ENCODE measurements around the gene PRR15. TPM values are rescaled to one million over a fixed set of nuclear protein-coding genes. Genes with fewer than 3 reads are reported as not detected.

Gene PRR15
- polyA plus RNA-seq, 1 donor from 2014 or later, result not detected

DNA sequence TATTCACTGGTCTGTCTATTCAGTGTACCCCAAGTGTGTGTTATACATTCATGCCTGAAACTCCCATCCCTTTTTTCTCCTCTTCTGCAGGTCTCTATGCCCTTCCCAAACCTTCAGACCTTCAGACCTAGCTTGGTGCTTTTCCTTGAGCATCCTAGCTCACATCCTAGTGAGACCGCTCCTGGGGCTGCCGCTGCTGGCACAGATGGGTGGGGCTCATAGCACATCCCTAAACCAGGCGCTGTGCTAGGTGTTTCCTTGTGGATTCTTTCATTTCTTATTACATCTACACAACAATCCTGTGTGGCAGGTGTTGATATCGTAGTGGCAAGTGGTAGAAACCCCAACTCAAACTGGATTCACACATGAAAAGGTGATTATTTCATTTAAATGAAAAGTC lies 43.2 kb downstream of the PRR15 start:
- H3K9me2 ChIP-seq (ENCODE audit: insufficient read depth, low read length), result no peaks in the 10 kb centered on the region
- no peak overlapping the region for H3K4me2 ChIP-seq (ENCODE audit: low read length)
- no peaks in the 10 kb centered on the region for H3K36me3 ChIP-seq (ENCODE audit: insufficient read depth, low read length)
- no peaks in the 10 kb centered on the region for H3K9me3 ChIP-seq (ENCODE audit: low read length)
- H2AFZ ChIP-seq (ENCODE audit: low read depth, low read length), result no peak overlapping the region
- no peaks in the 10 kb centered on the region for H3K27me3 ChIP-seq (ENCODE audit: insufficient read depth, low read depth, low read length)
- H3F3A ChIP-seq (ENCODE audit: insufficient read depth, low read length, poor library complexity, severe bottlenecking), result no peaks in the 10 kb centered on the region
- H3K79me2 ChIP-seq (replicated peaks; ENCODE audit: insufficient read depth, low read length), result no peaks in the 10 kb centered on the region
- no peak overlapping the region for H3K9ac ChIP-seq (ENCODE audit: low read length)
- no peak overlapping the region for H3K4me3 ChIP-seq (ENCODE audit: low read length)
- TF ChIP-seq, protein P1, sequence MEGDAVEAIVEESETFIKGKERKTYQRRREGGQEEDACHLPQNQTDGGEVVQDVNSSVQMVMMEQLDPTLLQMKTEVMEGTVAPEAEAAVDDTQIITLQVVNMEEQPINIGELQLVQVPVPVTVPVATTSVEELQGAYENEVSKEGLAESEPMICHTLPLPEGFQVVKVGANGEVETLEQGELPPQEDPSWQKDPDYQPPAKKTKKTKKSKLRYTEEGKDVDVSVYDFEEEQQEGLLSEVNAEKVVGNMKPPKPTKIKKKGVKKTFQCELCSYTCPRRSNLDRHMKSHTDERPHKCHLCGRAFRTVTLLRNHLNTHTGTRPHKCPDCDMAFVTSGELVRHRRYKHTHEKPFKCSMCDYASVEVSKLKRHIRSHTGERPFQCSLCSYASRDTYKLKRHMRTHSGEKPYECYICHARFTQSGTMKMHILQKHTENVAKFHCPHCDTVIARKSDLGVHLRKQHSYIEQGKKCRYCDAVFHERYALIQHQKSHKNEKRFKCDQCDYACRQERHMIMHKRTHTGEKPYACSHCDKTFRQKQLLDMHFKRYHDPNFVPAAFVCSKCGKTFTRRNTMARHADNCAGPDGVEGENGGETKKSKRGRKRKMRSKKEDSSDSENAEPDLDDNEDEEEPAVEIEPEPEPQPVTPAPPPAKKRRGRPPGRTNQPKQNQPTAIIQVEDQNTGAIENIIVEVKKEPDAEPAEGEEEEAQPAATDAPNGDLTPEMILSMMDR (IDR thresholded peaks at IDR 0.05; ENCODE audit: poor library complexity, severe bottlenecking), result no peak
- TF ChIP-seq TAF1 (IDR thresholded peaks at IDR 0.05; ENCODE audit: low read depth) (no peak), MXI1 (conservative IDR thresholded peaks at IDR 0.05; ENCODE audit: poor library complexity, severe bottlenecking) (no peak), EP300 (conservative IDR thresholded peaks at IDR 0.05; ENCODE audit: poor library complexity, severe bottlenecking) (no peak), RAD21 (conservative IDR thresholded peaks at IDR 0.05) (no peak)
- no peaks in the 10 kb centered on the region for H4K20me1 ChIP-seq (ENCODE audit: insufficient read depth)
- no peak overlapping the region for H3K27ac ChIP-seq (ENCODE audit: low read length)

DNA sequence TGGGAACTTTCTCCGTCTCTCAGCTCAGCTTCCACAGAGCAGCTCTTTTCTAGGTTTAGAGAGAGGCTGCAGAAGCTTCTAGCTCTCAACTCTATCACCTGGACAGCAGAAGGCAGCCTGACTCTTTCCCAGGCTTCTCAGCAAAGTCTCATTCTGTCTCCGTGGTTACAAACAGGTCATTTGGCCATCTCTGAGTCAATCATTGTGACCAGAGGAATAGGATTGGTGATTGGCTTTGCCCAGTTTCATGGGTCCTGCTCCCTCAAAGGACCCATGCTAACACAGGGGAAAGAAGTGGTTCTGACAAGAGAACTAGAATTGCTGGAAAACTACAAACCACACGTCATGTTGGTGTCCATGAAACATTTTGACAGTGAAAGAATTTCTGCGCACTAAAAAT lies 43.6 kb downstream of the PRR15 start:
- no peaks in the 10 kb centered on the region for H3K9me2 ChIP-seq (ENCODE audit: insufficient read depth, low read length)

More for the DNA sequence above, 43.6 kb downstream of the PRR15 start:
- Histone ChIP-seq H3K4me2 (ENCODE audit: low read length) (no peak overlapping the region), H3K79me2 (replicated peaks; ENCODE audit: insufficient read depth, low read length) (no peaks in the 10 kb centered on the region), H3F3A (ENCODE audit: insufficient read depth, low read length, poor library complexity, severe bottlenecking) (no peaks in the 10 kb centered on the region), H3K36me3 (ENCODE audit: insufficient read depth, low read length) (no peaks in the 10 kb centered on the region), H3K4me3 (ENCODE audit: low read length) (no peak overlapping the region), H3K9ac (ENCODE audit: low read length) (no peak overlapping the region), H3K27ac (ENCODE audit: low read length) (no peak overlapping the region), H3K27me3 (ENCODE audit: insufficient read depth, low read depth, low read length) (no peaks in the 10 kb centered on the region), H3K9me3 (ENCODE audit: low read length) (peaks cover 3% of the 10 kb centered on the region), H4K20me1 (ENCODE audit: insufficient read depth) (no peaks in the 10 kb centered on the region), H2AFZ (ENCODE audit: low read depth, low read length) (no peak overlapping the region)
- TF ChIP-seq TAF1 (IDR thresholded peaks at IDR 0.05; ENCODE audit: low read depth), result no peak
- TF ChIP-seq RAD21 (conservative IDR thresholded peaks at IDR 0.05), result no peak
- TF ChIP-seq EP300 (conservative IDR thresholded peaks at IDR 0.05; ENCODE audit: poor library complexity, severe bottlenecking), result no peak
- TF ChIP-seq, protein P2, sequence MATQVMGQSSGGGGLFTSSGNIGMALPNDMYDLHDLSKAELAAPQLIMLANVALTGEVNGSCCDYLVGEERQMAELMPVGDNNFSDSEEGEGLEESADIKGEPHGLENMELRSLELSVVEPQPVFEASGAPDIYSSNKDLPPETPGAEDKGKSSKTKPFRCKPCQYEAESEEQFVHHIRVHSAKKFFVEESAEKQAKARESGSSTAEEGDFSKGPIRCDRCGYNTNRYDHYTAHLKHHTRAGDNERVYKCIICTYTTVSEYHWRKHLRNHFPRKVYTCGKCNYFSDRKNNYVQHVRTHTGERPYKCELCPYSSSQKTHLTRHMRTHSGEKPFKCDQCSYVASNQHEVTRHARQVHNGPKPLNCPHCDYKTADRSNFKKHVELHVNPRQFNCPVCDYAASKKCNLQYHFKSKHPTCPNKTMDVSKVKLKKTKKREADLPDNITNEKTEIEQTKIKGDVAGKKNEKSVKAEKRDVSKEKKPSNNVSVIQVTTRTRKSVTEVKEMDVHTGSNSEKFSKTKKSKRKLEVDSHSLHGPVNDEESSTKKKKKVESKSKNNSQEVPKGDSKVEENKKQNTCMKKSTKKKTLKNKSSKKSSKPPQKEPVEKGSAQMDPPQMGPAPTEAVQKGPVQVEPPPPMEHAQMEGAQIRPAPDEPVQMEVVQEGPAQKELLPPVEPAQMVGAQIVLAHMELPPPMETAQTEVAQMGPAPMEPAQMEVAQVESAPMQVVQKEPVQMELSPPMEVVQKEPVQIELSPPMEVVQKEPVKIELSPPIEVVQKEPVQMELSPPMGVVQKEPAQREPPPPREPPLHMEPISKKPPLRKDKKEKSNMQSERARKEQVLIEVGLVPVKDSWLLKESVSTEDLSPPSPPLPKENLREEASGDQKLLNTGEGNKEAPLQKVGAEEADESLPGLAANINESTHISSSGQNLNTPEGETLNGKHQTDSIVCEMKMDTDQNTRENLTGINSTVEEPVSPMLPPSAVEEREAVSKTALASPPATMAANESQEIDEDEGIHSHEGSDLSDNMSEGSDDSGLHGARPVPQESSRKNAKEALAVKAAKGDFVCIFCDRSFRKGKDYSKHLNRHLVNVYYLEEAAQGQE (IDR thresholded peaks at IDR 0.05; ENCODE audit: borderline replicate concordance), result no peak
- no peak for TF ChIP-seq EZH2 (IDR thresholded peaks at IDR 0.05; ENCODE audit: borderline replicate concordance, insufficient read depth, low read length, poor library complexity, severe bottlenecking)
- TF ChIP-seq, protein P1 (IDR thresholded peaks at IDR 0.05; ENCODE audit: poor library complexity, severe bottlenecking), result no peak
- TF ChIP-seq SMC3 (conservative IDR thresholded peaks at IDR 0.05; ENCODE audit: poor library complexity), result no peak
- TF ChIP-seq POLR2AphosphoS5 (IDR thresholded peaks at IDR 0.05), result no peak
- no peak for TF ChIP-seq MXI1 (conservative IDR thresholded peaks at IDR 0.05; ENCODE audit: poor library complexity, severe bottlenecking)

Measured in neural cell (in vitro differentiated cells).